Activated T-helper 2 cell treated with anti-CD3 and anti-CD28 coated beads, Interferon-gamma antibody, Interleukin-2, Interleukin-4, amounts not matched to agents 10 μg/mL and 5 μg/mL and 100 μg/mL, durations not matched to agents 14 hours and 24 hours and 36 hours (primary cell): ENCODE data around the gene TCF7. TPM values are rescaled to one million over a fixed set of nuclear protein-coding genes. Genes with fewer than 3 reads are reported as not detected.
A peak's percentile ranks its signal among the peaks of the same experiment; 100 is the strongest.

Source experiments
- DNase-seq: peaks from one replicate; pipeline ENCODE4 v3.0.0; 2021; ENCODE audit warnings: low spot score
- H3K27ac Mint-ChIP-seq: one replicate; pipeline ENCODE4 v1.8.0; 2021; ENCODE audit warnings: mixed read lengths
- H3K27me3 Mint-ChIP-seq: one replicate; pipeline ENCODE4 v1.8.0; 2021; ENCODE audit warnings: low read depth, mixed read lengths
- H3K36me3 Mint-ChIP-seq: one replicate; pipeline ENCODE4 v1.8.0; 2021; ENCODE audit warnings: low read depth, mixed read lengths
- H3K4me1 Mint-ChIP-seq: one replicate; pipeline ENCODE4 v1.8.0; 2021; ENCODE audit warnings: low read depth, mixed read lengths
- H3K4me3 Mint-ChIP-seq: one replicate; pipeline ENCODE4 v1.8.0; 2021; ENCODE audit warnings: low read depth, mild to moderate bottlenecking, moderate library complexity, mixed read lengths
- H3K9me3 Mint-ChIP-seq: one replicate; pipeline ENCODE4 v1.8.0; 2021; ENCODE audit warnings: mixed read lengths
- intact Hi-C: fragments of 100-400 bp; cut with micrococcal nuclease; formaldehyde crosslinking; loops from one replicate; pipeline ENCODE4 v1.15.1; 2023
- total RNA-seq: library from RNA; stranded (reverse); gene quantifications from 2 replicates; pipeline ENCODE4 v1.2.3, GENCODE V29; 2022

The TCF7 gene
- total RNA-seq, 1 donor from 2014 or later: 10.0 TPM

- DNase-seq: no peak
- Mint-ChIP-seq H3K4me1 (peaks cover 58% of the 10 kb centered on the region), H3K4me3 (peak overlapping the region; percentile 27), H3K27me3 (peaks cover 16% of the 10 kb centered on the region), H3K36me3 (peaks cover 63% of the 10 kb centered on the region), H3K27ac (peak overlapping the region; percentile 79), H3K9me3 (no peaks in the 10 kb centered on the region)
- intact Hi-C loops: loop anchor here (2.0 kb wide), 1 partner anchor 45 kb away; no protein-coding TSS in a partner anchor
These were observed 17.3 kb downstream of the TCF7 start for GRCh38 chr5:134131578-134132350.

DNA sequence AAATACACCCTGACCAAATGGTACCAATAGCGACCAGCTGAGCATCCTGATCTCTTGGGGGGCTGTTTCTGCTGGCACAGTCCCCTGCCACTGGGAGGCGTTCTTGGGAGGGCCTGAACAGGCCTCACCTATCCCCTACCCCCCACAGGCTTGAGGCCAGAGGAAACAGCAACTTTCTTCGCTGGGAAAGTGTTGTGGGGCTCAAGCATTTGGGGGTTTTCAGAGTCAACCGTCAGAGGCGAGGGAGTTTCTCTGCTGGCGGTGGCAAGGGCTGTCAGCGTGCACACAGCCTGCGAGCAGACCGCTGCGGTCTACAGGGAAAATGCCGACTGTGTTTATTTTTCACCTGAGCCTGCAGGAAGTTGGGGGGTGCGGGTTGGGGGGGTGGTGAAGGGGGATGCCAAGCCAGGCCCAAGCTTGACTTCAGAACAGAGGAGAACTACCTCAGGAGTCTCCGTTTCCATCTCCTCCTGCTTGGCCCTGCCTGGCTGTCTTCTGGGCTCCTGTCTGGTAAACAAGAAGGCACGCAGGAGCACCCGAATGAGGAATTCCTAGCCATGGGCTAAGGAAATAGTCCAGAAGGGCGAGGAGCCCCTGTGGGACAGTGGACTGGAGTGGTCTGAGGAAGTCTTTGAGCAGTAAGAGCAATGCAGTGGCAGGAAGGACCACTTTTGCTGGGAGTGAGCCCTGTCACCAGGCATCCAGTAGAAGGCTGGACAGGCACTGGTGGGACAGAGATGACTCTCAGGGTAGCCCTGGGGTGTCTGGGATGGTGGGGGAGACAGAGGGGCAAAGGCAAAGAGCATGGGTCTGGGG is 18.1 kb downstream of the TCF7 start:
- H3K36me3 Mint-ChIP-seq: peaks cover 62% of the 10 kb centered on the region

DNA sequence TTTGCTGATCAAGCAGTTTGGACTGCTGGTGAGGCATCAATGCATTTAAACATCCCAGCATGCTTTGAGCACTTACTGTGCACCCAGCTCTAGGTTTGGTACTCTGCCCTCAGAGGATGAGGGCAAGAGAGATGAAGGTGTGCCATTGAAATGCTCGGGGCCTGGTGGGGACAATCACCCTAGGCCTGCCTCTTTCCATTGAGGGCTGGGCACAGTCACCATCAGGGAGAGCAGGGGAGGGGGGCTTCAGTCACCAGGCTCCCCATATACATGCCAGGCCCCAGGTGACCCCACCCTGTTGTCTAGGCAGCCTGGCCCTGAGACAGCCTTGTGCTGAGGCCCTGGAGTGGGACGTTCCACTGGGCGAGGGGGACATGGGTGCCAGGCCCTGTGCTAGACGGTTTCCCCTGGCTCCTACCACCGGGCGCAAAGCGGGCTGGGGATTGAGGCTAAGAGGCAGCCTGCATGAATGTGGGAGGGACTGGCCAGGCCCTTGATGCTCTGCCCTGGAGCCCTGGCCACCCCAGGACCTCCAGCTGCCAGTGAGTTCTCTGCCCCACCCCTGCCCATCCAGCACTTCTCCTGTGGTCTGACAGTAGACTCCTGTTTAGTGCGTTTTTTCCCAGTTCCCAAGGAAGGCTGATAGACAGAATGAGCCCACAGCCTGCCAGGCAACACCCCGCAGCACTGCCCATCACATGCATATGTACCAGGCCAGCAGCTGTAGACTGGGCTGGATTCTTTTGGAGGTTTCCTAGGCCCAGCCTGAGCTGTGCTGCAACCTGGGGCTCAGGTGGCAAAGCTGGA is 18.9 kb downstream of the TCF7 start:
- Mint-ChIP-seq H3K4me1 (peaks cover 64% of the 10 kb centered on the region), H3K9me3 (no peaks in the 10 kb centered on the region), H3K27me3 (peaks cover 10% of the 10 kb centered on the region), H3K4me3 (no peak overlapping the region), H3K36me3 (peaks cover 60% of the 10 kb centered on the region), H3K27ac (peak overlapping the region; percentile 55)
- intact Hi-C loops: loop anchor here (2.0 kb wide), 1 partner anchor 47 kb away; no protein-coding TSS in a partner anchor
- DNase-seq: no peak

More for the DNA sequence above, 18.1 kb downstream of the TCF7 start:
- intact Hi-C loops: loop anchor here (2.0 kb wide), 1 partner anchor 46 kb away; no protein-coding TSS in a partner anchor
- DNase-seq: peak; percentile 53
- Mint-ChIP-seq H3K4me3 (peak overlapping the region; percentile 27), H3K9me3 (no peaks in the 10 kb centered on the region), H3K27ac (peak overlapping the region; percentile 55), H3K4me1 (peaks cover 62% of the 10 kb centered on the region), H3K27me3 (peaks cover 14% of the 10 kb centered on the region)

- intact Hi-C loops: loop anchor here (2.0 kb wide), 1 partner anchor 47 kb away; no protein-coding TSS in a partner anchor
These were observed 19.6 kb downstream of the TCF7 start for GRCh38 chr5:134133995-134134541.

GRCh38 chr5:134135091-134135655 is 20.7 kb downstream of the TCF7 start:
- intact Hi-C loops: no loop called here
- Mint-ChIP-seq H3K27ac (no peak overlapping the region), H3K4me1 (peaks cover 66% of the 10 kb centered on the region), H3K36me3 (peaks cover 56% of the 10 kb centered on the region), H3K27me3 (peaks cover 10% of the 10 kb centered on the region), H3K9me3 (no peaks in the 10 kb centered on the region), H3K4me3 (no peak overlapping the region)
- no peak for DNase-seq

More at GRCh38 chr5:134133995-134134541, 19.6 kb downstream of the TCF7 start:
- Mint-ChIP-seq H3K27me3 (peaks cover 10% of the 10 kb centered on the region), H3K36me3 (peaks cover 56% of the 10 kb centered on the region), H3K4me3 (no peak overlapping the region), H3K4me1 (peaks cover 68% of the 10 kb centered on the region), H3K9me3 (no peaks in the 10 kb centered on the region), H3K27ac (no peak overlapping the region)
- no peak for DNase-seq

DNA sequence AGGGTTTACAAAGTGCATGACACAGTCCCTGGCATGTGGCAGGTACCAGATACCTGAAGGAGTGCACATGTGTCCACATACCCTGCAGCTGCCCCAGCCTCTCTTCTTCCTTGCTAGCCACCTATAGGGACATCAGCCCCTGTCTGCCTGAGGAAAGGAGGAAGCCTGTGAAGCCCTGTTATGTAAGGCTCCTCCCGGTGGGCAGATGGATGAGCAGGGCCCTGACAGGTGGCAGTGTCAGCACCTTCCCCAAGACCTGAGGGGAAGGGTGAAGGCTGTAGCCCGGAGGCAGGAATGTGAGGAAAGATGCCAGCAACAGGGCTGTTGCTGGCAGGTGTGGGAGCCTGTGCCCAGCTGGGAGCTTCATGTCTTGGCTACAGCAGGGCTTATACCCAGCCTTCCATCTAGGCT is 21.7 kb downstream of the TCF7 start:
- H3K4me1 Mint-ChIP-seq: peaks cover 66% of the 10 kb centered on the region
- H3K4me3 Mint-ChIP-seq: no peak overlapping the region
- H3K27me3 Mint-ChIP-seq: peaks cover 10% of the 10 kb centered on the region
- no peak for DNase-seq
- H3K27ac Mint-ChIP-seq: no peak overlapping the region
- H3K36me3 Mint-ChIP-seq: peaks cover 64% of the 10 kb centered on the region
- no peaks in the 10 kb centered on the region for H3K9me3 Mint-ChIP-seq
- intact Hi-C loops: no loop called here

DNA sequence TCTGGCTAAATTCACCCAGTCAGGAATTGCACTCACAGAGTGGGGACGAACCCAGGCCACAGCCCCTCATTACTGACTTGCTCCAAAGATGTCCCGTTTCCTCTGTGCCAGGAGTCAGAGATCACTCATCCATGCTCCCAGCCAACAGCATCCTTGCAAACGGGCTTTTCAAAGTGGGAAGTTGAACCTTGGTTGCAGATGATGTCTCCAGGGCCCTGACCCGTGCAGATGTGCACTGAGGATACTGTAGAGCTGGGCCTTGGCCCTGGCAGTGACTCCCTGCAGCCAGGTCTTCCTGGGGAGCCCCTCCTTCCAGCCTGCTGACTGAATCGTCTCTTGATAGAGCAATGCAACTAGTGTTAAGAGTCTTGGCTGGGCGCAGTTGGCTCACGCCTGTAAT is 22.3 kb downstream of the TCF7 start:
- intact Hi-C loops: no loop called here
- Mint-ChIP-seq H3K27me3 (peaks cover 10% of the 10 kb centered on the region), H3K9me3 (no peaks in the 10 kb centered on the region), H3K36me3 (peaks cover 65% of the 10 kb centered on the region), H3K4me1 (peaks cover 65% of the 10 kb centered on the region), H3K4me3 (no peak overlapping the region), H3K27ac (no peak overlapping the region)
- no peak for DNase-seq

DNA sequence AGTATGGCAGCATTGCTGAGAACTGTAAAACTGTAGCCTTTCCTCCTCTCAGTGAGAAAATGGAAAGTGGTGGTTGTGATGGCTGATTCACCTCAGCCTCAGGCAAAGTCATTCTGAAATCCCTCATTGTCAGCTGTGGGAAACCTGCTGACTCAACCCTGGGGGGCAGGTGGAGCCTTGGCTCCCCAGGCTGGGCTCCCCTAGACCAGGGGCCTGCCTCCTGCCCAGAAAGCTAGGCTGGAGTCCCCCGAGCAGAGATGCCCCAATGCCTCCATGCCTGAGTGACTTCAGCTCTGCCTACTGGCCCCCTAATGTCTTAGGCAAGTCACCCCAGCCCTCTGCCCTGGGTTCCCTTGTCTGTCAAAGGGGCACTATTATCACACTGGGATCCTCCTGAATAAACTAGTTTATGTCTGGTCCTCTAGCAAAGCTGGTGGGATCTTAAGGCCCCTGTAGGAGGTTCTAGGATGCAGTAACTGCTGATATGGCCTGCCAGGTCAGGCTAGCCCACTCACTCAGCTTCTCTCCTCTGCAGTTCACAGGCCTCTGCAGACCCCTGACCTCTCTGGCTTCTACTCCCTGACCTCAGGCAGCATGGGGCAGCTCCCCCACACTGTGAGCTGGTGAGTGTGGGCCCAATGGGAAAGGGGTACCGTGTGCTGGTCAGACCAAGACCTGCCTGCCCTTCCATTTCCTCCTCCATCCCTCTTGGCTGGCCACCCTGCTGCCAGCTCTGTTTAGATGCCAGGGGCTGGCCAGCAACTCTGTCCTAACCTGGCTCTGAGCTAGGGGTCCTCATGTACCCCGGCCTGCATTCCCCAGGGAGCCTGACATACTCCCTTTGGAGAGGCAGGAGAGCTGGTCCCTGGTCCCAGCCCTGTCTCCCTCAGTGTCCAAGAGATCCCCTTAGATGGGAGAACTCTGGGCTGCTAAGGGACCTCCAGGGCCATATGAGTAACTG is 24.2 kb downstream of the TCF7 start:
- DNase-seq: peak; percentile 45
- no peak overlapping the region for H3K4me3 Mint-ChIP-seq
- peaks cover 53% of the 10 kb centered on the region for H3K4me1 Mint-ChIP-seq
- intact Hi-C loops: loop anchor here (1.0 to 2.0 kb wide), 2 partner anchors 26 to 38 kb away; no protein-coding TSS in a partner anchor
- H3K27ac Mint-ChIP-seq: peak overlapping the region; percentile 38
- no peaks in the 10 kb centered on the region for H3K9me3 Mint-ChIP-seq
- peaks cover 62% of the 10 kb centered on the region for H3K36me3 Mint-ChIP-seq
- peaks cover 10% of the 10 kb centered on the region for H3K27me3 Mint-ChIP-seq

- Mint-ChIP-seq H3K4me3 (no peak overlapping the region), H3K36me3 (peaks cover 64% of the 10 kb centered on the region), H3K4me1 (peaks cover 53% of the 10 kb centered on the region), H3K27ac (no peak overlapping the region), H3K27me3 (peaks cover 10% of the 10 kb centered on the region), H3K9me3 (no peaks in the 10 kb centered on the region)
- intact Hi-C loops: loop anchor here (2.0 kb wide), 1 partner anchor 27 kb away; no protein-coding TSS in a partner anchor
- no peak for DNase-seq
These were observed 24.9 kb downstream of the TCF7 start for GRCh38 chr5:134139377-134139851.

- H3K27ac Mint-ChIP-seq: no peak overlapping the region
- H3K9me3 Mint-ChIP-seq: no peaks in the 10 kb centered on the region
- H3K4me1 Mint-ChIP-seq: peaks cover 49% of the 10 kb centered on the region
- H3K36me3 Mint-ChIP-seq: peaks cover 66% of the 10 kb centered on the region
- intact Hi-C loops: loop anchor here (1.0 to 2.0 kb wide), 2 partner anchors 27 to 101 kb away; no protein-coding TSS in a partner anchor
- no peak for DNase-seq
- no peak overlapping the region for H3K4me3 Mint-ChIP-seq
- peaks cover 8% of the 10 kb centered on the region for H3K27me3 Mint-ChIP-seq
These were observed 25.5 kb downstream of the TCF7 start for GRCh38 chr5:134139891-134140469.
